Measurements from ENCODE around the gene PPP1CC.

GRCh38 chr12:110763583-110763982 is 20.9 kb upstream of the PPP1CC start:
- TF ChIP-seq EZH2phosphoT487 (IDR thresholded peaks at IDR 0.05; ENCODE audit: borderline replicate concordance) (no peak), CTCF (conservative IDR thresholded peaks at IDR 0.05; ENCODE audit: low read length) (no peak)
